ENCODE results near the gene RALB. TPM values are rescaled to one million over a fixed set of nuclear protein-coding genes. Genes with fewer than 3 reads are reported as not detected.

The RALB gene
- polyA plus RNA-seq, 1 of the 3 experiments (the other 2 are of a cell fraction): 37.2 TPM

DNA sequence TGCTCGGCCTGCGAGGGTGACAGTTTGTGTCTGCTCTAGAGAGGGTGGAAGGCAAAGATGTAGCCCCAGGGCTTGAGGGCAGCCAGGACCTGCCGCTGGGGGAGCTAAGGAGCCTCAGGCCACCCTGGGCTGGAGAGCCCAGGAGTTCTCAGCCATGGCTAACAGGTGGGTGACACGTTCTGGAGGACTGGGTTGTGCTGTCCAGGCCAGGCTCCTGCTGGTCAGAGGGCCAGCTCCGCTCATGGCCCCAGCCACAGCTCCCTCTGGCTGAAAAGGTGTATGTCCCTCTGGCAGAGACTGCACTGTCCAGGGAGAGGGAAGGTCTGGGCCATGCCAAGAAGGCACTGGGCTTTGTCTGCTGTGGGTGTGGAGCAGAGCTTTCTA lies 48.6 kb upstream of the RALB start:
- no peaks in the 10 kb centered on the region for H4K20me1 ChIP-seq (ENCODE audit: insufficient read depth)
- H3K4me2 ChIP-seq: no peak overlapping the region
- H3K27ac ChIP-seq (ENCODE audit: low read depth in 2 of 2, low read length in 1 of 2): no peak overlapping the region
- H3F3A ChIP-seq (replicated peaks; ENCODE audit: insufficient read depth): no peaks in the 10 kb centered on the region
- H3K9ac ChIP-seq: no peak overlapping the region
- 63% methylated on average over 2 of the region's 5 CpGs for WGBS (ENCODE audit: low lambda C conversion rate)
- H3K9me3 ChIP-seq: no peaks in the 10 kb centered on the region
- no peak overlapping the region for H3K4me3 ChIP-seq (ENCODE audit: low read depth in 2 of 2, low read length in 1 of 2)
- H2AFZ ChIP-seq (ENCODE audit: low read depth): no peak overlapping the region
- H3K9me2 ChIP-seq: no peaks in the 10 kb centered on the region
- no peaks in the 10 kb centered on the region for H3K4me1 ChIP-seq (ENCODE audit: control insufficient read depth in 1 of 2, insufficient read depth in 2 of 2, low read depth in 1 of 2, low read length in 1 of 2)
- H3K36me3 ChIP-seq (replicated peaks in 1 of 2; ENCODE audit: control insufficient read depth in 1 of 2, insufficient read depth in 2 of 2, low read length in 1 of 2): no peaks in the 10 kb centered on the region
- H3K27me3 ChIP-seq (ENCODE audit: insufficient read depth): no peaks in the 10 kb centered on the region
- H3K79me2 ChIP-seq (ENCODE audit: insufficient read depth): no peaks in the 10 kb centered on the region
- ChIA-PET POLR2A (no interaction called here), CTCF (interaction anchor here (2.1 kb wide), 1 partner anchor 29 kb away, joined by 7 read pairs; no protein-coding TSS in a partner anchor)
- no peak for TF ChIP-seq EP300 (IDR thresholded peaks at IDR 0.05; ENCODE audit: borderline replicate concordance in 1 of 2, low read depth in 1 of 2, low read length in 1 of 2)
- no peak for DNase-seq

DNA sequence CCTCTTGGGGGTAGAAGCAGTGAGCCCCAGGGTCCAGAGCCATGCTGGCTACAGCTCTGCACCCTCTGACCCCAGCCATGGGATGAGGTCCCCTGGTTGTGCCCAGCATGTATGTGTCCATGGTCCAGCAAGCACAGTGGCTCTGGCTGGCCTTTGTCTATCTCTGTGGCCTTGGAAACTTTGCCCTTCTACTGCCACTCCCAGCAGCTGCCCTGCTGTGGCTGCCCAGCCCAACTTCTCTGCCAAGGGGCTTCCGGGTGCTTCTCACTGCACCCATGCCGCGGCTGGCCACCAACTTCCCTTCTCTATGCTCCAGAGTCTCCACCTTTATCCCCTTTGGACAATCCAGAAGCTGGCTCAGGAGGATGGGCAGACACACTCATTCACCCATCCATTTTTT lies 48.2 kb upstream of the RALB start:
- POLR2A ChIA-PET: no interaction called here
- no peaks in the 10 kb centered on the region for H3K4me1 ChIP-seq (ENCODE audit: control insufficient read depth in 1 of 2, insufficient read depth in 2 of 2, low read depth in 1 of 2, low read length in 1 of 2)
- H3F3A ChIP-seq (replicated peaks; ENCODE audit: insufficient read depth): no peaks in the 10 kb centered on the region
- H3K9me2 ChIP-seq: no peaks in the 10 kb centered on the region
- no peak for DNase-seq
- no peak overlapping the region for H3K4me2 ChIP-seq
- no peak overlapping the region for H3K4me3 ChIP-seq (ENCODE audit: low read depth in 2 of 2, low read length in 1 of 2)
- no peak overlapping the region for H3K27ac ChIP-seq (ENCODE audit: low read depth in 2 of 2, low read length in 1 of 2)
- no peak for TF ChIP-seq EP300 (IDR thresholded peaks at IDR 0.05; ENCODE audit: borderline replicate concordance in 1 of 2, low read depth in 1 of 2, low read length in 1 of 2)
- TF ChIP-seq, protein P1, sequence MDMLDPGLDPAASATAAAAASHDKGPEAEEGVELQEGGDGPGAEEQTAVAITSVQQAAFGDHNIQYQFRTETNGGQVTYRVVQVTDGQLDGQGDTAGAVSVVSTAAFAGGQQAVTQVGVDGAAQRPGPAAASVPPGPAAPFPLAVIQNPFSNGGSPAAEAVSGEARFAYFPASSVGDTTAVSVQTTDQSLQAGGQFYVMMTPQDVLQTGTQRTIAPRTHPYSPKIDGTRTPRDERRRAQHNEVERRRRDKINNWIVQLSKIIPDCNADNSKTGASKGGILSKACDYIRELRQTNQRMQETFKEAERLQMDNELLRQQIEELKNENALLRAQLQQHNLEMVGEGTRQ (IDR thresholded peaks at IDR 0.05; ENCODE audit: borderline replicate concordance, low read depth, low read length): no peak
- TF ChIP-seq, protein P2, sequence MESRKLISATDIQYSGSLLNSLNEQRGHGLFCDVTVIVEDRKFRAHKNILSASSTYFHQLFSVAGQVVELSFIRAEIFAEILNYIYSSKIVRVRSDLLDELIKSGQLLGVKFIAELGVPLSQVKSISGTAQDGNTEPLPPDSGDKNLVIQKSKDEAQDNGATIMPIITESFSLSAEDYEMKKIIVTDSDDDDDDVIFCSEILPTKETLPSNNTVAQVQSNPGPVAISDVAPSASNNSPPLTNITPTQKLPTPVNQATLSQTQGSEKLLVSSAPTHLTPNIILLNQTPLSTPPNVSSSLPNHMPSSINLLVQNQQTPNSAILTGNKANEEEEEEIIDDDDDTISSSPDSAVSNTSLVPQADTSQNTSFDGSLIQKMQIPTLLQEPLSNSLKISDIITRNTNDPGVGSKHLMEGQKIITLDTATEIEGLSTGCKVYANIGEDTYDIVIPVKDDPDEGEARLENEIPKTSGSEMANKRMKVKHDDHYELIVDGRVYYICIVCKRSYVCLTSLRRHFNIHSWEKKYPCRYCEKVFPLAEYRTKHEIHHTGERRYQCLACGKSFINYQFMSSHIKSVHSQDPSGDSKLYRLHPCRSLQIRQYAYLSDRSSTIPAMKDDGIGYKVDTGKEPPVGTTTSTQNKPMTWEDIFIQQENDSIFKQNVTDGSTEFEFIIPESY (IDR thresholded peaks at IDR 0.05; ENCODE audit: borderline replicate concordance, low read depth): no peak
- no peak for TF ChIP-seq EZH2phosphoT487 (IDR thresholded peaks at IDR 0.05; ENCODE audit: borderline replicate concordance, low read depth)
- no peak for TF ChIP-seq TAF1 (IDR thresholded peaks at IDR 0.05; ENCODE audit: borderline replicate concordance, low read depth, low read length)
- no peak for TF ChIP-seq MXI1 (IDR thresholded peaks at IDR 0.05; ENCODE audit: low read depth, low read length)
- TF ChIP-seq RXRA (IDR thresholded peaks at IDR 0.05; ENCODE audit: borderline replicate concordance, low read depth): no peak
- TF ChIP-seq ELF1 (IDR thresholded peaks at IDR 0.05): no peak
- TF ChIP-seq NFIC (IDR thresholded peaks at IDR 0.05; ENCODE audit: borderline replicate concordance): no peak
- H3K36me3 ChIP-seq (replicated peaks in 1 of 2; ENCODE audit: control insufficient read depth in 1 of 2, insufficient read depth in 2 of 2, low read length in 1 of 2): no peaks in the 10 kb centered on the region
- H3K9ac ChIP-seq: no peak overlapping the region
- no peaks in the 10 kb centered on the region for H4K20me1 ChIP-seq (ENCODE audit: insufficient read depth)
- H2AFZ ChIP-seq (ENCODE audit: low read depth): no peak overlapping the region
- H3K27me3 ChIP-seq (ENCODE audit: insufficient read depth): no peaks in the 10 kb centered on the region
- 60% methylated on average over 3 of the region's 3 CpGs for WGBS (ENCODE audit: low lambda C conversion rate)
- H3K79me2 ChIP-seq (ENCODE audit: insufficient read depth): no peaks in the 10 kb centered on the region
- CTCF ChIA-PET: interaction anchor here (1.1 to 2.1 kb wide), 2 partner anchors 29 to 109 kb away, joined by 3 to 7 read pairs; no protein-coding TSS in a partner anchor
- H3K9me3 ChIP-seq: no peaks in the 10 kb centered on the region

Measured in SK-N-SH (cell line).